ENCODE measurements around the gene BTNL9.

- TF ChIP-seq CTCF (conservative IDR thresholded peaks at IDR 0.05; ENCODE audit: low read depth, low read length) (no peak), EZH2 (IDR thresholded peaks at IDR 0.05; ENCODE audit: borderline replicate concordance, low read depth, low read length, poor library complexity, severe bottlenecking) (no peak)
Measured at GRCh38 chr5:181070523-181070922, 30.5 kb downstream of the BTNL9 start.

All from A673 (cell line).